Esophagus (tissue), 2 donors: Measurements from ENCODE around the gene CHIA. TPM values are rescaled to one million over a fixed set of nuclear protein-coding genes. Genes with fewer than 3 reads are reported as not detected.

Source experiments
- polyA plus RNA-seq, 2 donors: library from polyadenylated mRNA; stranded (reverse); fragments of 200-250 nt; gene quantifications; one replicate each; pipeline ENCODE4 v1.2.3, GENCODE V29; 2013
- donor health status: healthy with polysubstance abuse.
- donor health status: Bipolar disorder and iron deficiency.

CHIA gene
- polyA plus RNA-seq, 2 donors: 0.06 TPM; not detected in 1

Other genes with a start within 250 kb of the CHIA start
- gene DRAM2, start 150.8 kb upstream of the CHIA start, polyA plus RNA-seq: 10 to 100 TPM; 16.7 to 21.5 TPM
- 10 to 100 TPM; 11.9 to 13.5 TPM for gene CEPT1, start 150.6 kb upstream of the CHIA start, polyA plus RNA-seq
- 10 to 100 TPM; 39.1 to 54.8 TPM for gene DENND2D, start 90.2 kb upstream of the CHIA start, polyA plus RNA-seq
- gene CHI3L2, start 63.1 kb upstream of the CHIA start, polyA plus RNA-seq: under 1 TPM; 0.28 to 0.49 TPM
- 1 to 10 TPM in 1 of 2 donors, under 1 TPM in 1; 0.84 to 2.4 TPM for gene OVGP1, start 136.9 kb downstream of the CHIA start, polyA plus RNA-seq
- gene WDR77, start 158.4 kb downstream of the CHIA start, polyA plus RNA-seq: 10 to 100 TPM; 17.8 to 30.0 TPM
- gene ATP5PB, start 158.6 kb downstream of the CHIA start, polyA plus RNA-seq: 100 to 1,000 TPM; 123 to 319 TPM
- gene C1orf162, start 183.1 kb downstream of the CHIA start, polyA plus RNA-seq: 1 to 10 TPM; 3.5 to 4.8 TPM
- under 1 TPM; 0.94 to 0.99 TPM for gene ADORA3, start 212.8 kb downstream of the CHIA start, polyA plus RNA-seq
- gene TMIGD3, start 212.8 kb downstream of the CHIA start, polyA plus RNA-seq: under 1 TPM; 0.31 to 0.79 TPM